Measurements from ENCODE around the gene LIMD2. TPM values are rescaled to one million over a fixed set of nuclear protein-coding genes. Genes with fewer than 3 reads are reported as not detected.
A peak's percentile ranks its signal among the peaks of the same experiment; 100 is the strongest.

The LIMD2 gene
- total and polyA plus RNA-seq, 2 of the 4 experiments (the other 2 are of a cell fraction): 4.5 to 21.7 TPM

DNA sequence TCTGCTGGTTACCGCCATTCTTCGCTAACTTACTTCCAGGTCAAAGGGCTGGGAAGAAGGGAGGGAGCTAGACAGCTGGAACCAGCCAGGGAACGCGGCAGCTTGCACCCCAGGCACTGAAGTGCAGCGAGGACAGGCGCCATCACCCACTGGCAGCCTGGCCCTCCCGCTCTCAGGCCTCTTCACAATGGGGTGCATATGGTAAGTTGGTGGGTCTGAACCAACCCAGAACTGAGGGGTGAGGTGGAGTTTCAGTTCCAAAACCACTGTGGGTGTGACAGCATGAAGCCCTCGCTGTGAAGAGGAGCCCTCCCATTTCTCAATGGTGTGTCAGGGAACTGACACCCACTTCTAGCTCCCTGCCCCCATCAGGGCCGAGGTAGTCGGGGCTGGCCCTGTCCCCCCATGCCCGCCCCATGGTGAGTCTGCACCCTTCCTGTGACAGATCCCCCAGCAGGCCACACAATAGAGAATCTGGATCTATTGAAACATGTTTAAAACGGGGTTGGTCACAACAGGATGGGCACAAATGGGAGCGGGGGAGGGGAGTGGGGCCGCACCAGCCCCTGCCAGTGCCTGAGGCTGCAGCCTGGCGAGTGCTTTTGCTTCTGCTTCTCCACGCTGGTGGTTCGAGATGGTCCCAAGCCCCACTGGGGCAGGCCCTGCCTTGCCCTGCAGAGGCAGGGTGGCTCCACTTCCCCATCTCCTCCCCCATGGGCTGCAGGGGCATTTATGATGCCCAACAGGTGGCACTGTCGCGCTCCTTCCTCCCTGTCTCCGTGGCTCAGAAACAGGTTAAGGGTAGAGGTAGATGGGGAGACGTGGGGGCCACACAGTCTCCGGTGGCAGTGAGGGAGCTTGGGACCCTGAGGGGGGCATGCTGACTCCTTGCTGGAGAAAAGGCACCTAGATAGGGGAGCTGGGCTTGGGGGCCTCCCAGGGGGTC, 2.3 kb downstream of the LIMD2 start:
- H3K27me3 ChIP-seq (ENCODE audit: control insufficient read depth, insufficient read depth, low read length): no peaks in the 10 kb centered on the region
- no peak overlapping the region for H3K18ac ChIP-seq (ENCODE audit: low read depth, low read length)
- H2AFZ ChIP-seq (replicated peaks; ENCODE audit: low read length, poor library complexity): peak overlapping the region; percentile 55
- no peak overlapping the region for H2AK5ac ChIP-seq (ENCODE audit: low read depth, low read length)
- DNase-seq: no peak
- H4K20me1 ChIP-seq (ENCODE audit: insufficient read depth, low read length): peaks cover 5% of the 10 kb centered on the region
- no peak overlapping the region for H4K91ac ChIP-seq (ENCODE audit: insufficient read depth, low read depth, low read length)
- no peak overlapping the region for H2BK5ac ChIP-seq (ENCODE audit: low read depth, low read length, poor library complexity, severe bottlenecking)
- H3K4ac ChIP-seq (ENCODE audit: low read depth, low read length): no peak overlapping the region
- H3K23ac ChIP-seq (ENCODE audit: low read depth, low read length): no peak overlapping the region
- no peak overlapping the region for H3K4me3 ChIP-seq (ENCODE audit: insufficient read depth, low read depth, low read length)
- H3K4me2 ChIP-seq (ENCODE audit: low read depth, low read length): no peak overlapping the region
- in situ Hi-C loops (cut with MboI; ENCODE audit: low sequenced_read_pairs) (no loop called here), intact Hi-C loops (cut with micrococcal nuclease) (loop anchor here (5.0 kb wide), 1 partner anchor 270 kb away; no protein-coding TSS in a partner anchor), dilution Hi-C loops (cut with HindIII; ENCODE audit: low sequenced_read_pairs, unreplicated experiment) (no loop called here)
- ChIA-PET POLR2A (ENCODE audit: unreplicated experiment) (no interaction called here), CTCF (no interaction called here)
- peak overlapping the region; percentile 71 for H2AK9ac ChIP-seq (replicated peaks; ENCODE audit: low read depth, low read length, poor library complexity)
- H3K4me1 ChIP-seq (ENCODE audit: control insufficient read depth, insufficient read depth, low read length): no peaks in the 10 kb centered on the region
- H3K9ac ChIP-seq (ENCODE audit: low read depth, low read length): no peak overlapping the region
- no peaks in the 10 kb centered on the region for H3K9me3 ChIP-seq (ENCODE audit: control insufficient read depth, insufficient read depth, low read length)
- BruUV-seq (replicated peaks): no TSS peak
- no peak overlapping the region for H2BK20ac ChIP-seq (ENCODE audit: low read depth, low read length)
- no peak overlapping the region for H2BK120ac ChIP-seq (ENCODE audit: low read depth, low read length)
- no peak for TF ChIP-seq NFE2L2 (IDR thresholded peaks at IDR 0.05; ENCODE audit: low read depth, low read length)
- no peak for TF ChIP-seq CHD1 (IDR thresholded peaks at IDR 0.05; ENCODE audit: low read depth, low read length)
- TF ChIP-seq SMC3 (IDR thresholded peaks at IDR 0.05; ENCODE audit: low read depth, low read length): no peak
- TF ChIP-seq RAD21 (IDR thresholded peaks at IDR 0.05; ENCODE audit: low read length): peak; percentile 33; the same call in 1 of the 2 replicates
- TF ChIP-seq, protein P1, sequence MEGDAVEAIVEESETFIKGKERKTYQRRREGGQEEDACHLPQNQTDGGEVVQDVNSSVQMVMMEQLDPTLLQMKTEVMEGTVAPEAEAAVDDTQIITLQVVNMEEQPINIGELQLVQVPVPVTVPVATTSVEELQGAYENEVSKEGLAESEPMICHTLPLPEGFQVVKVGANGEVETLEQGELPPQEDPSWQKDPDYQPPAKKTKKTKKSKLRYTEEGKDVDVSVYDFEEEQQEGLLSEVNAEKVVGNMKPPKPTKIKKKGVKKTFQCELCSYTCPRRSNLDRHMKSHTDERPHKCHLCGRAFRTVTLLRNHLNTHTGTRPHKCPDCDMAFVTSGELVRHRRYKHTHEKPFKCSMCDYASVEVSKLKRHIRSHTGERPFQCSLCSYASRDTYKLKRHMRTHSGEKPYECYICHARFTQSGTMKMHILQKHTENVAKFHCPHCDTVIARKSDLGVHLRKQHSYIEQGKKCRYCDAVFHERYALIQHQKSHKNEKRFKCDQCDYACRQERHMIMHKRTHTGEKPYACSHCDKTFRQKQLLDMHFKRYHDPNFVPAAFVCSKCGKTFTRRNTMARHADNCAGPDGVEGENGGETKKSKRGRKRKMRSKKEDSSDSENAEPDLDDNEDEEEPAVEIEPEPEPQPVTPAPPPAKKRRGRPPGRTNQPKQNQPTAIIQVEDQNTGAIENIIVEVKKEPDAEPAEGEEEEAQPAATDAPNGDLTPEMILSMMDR (conservative IDR thresholded peaks at IDR 0.05; ENCODE audit: low read depth, low read length): peak; percentile 45
- no peak for ATAC-seq (ENCODE audit: low read depth)
- H3K36me3 ChIP-seq (ENCODE audit: control insufficient read depth, insufficient read depth, low read length): peaks cover 17% of the 10 kb centered on the region; the same call in 1 of the 2 replicates
- no peaks in the 10 kb centered on the region for H3K9me1 ChIP-seq (ENCODE audit: insufficient read depth, low read length)
- H3K56ac ChIP-seq (ENCODE audit: extremely low read depth, insufficient read depth, low read length): no peak overlapping the region
- H3K14ac ChIP-seq (replicated peaks; ENCODE audit: low read depth, low read length): no peak overlapping the region
- no peak overlapping the region for H4K5ac ChIP-seq (ENCODE audit: low read depth, low read length)
- WGBS, 2 experiments (ENCODE audit: extremely low coverage in 2 of 2, insufficient read length in 1 of 2): 80% methylated on average over 2 of the region's 22 CpGs; no CpG with 5 or more reads in 1 of the 2 experiments
- no peak overlapping the region for H3K27ac ChIP-seq (ENCODE audit: insufficient read depth, low read length)
- no peak overlapping the region for H4K8ac ChIP-seq (ENCODE audit: low read depth in 2 of 2, low read length in 2 of 2)
- H3K79me1 ChIP-seq (ENCODE audit: low read depth in 1 of 2, low read length in 2 of 2): peaks cover 0 to 22% of the 10 kb centered on the region in 2 experiments; a peak in 1 of 4 replicates
- no peak overlapping the region for H2BK15ac ChIP-seq (ENCODE audit: low read depth, low read length)
